ENCODE measurements around the gene PIGM.
"Not testable (repeated sequence)": the region's sequence is repeated elsewhere in the genome, so short reads cannot be mapped to it uniquely, and the experiment has no call there.

PIGM gene

GRCh38 chr1:160068225-160068624 is 36.4 kb upstream of the PIGM start:
- Mint-ChIP-seq H3K4me1 (ENCODE audit: low read depth) (peaks cover 13% of the 10 kb centered on the region), H3K27me3 (ENCODE audit: low read depth) (peaks cover 74% of the 10 kb centered on the region), H3K9me3 (no peaks in the 10 kb centered on the region), H3K4me3 (no peak overlapping the region), H3K27ac (no peak overlapping the region), H3K36me3 (ENCODE audit: low read depth) (no peaks in the 10 kb centered on the region)

- Mint-ChIP-seq H3K27me3 (ENCODE audit: low read depth) (peaks cover 76% of the 10 kb centered on the region), H3K36me3 (ENCODE audit: low read depth) (no peaks in the 10 kb centered on the region), H3K4me1 (ENCODE audit: low read depth) (peaks cover 13% of the 10 kb centered on the region), H3K9me3 (no peaks in the 10 kb centered on the region), H3K27ac (no peak overlapping the region), H3K4me3 (no peak overlapping the region)
These were observed 35.3 kb upstream of the PIGM start for GRCh38 chr1:160066829-160067745.

GRCh38 chr1:160064746-160065145 is 33.0 kb upstream of the PIGM start:
- H3K9me3 Mint-ChIP-seq, result no peaks in the 10 kb centered on the region
- H3K36me3 Mint-ChIP-seq (ENCODE audit: low read depth), result no peaks in the 10 kb centered on the region
- H3K4me1 Mint-ChIP-seq (ENCODE audit: low read depth), result peaks cover 2% of the 10 kb centered on the region
- H3K27me3 Mint-ChIP-seq (ENCODE audit: low read depth), result peaks cover 61% of the 10 kb centered on the region
- H3K4me3 Mint-ChIP-seq, result no peak overlapping the region
- H3K27ac Mint-ChIP-seq, result no peak overlapping the region

- Mint-ChIP-seq H3K9me3 (no peaks in the 10 kb centered on the region), H3K4me1 (ENCODE audit: low read depth) (no peaks in the 10 kb centered on the region), H3K4me3 (no peak overlapping the region), H3K27ac (no peak overlapping the region), H3K36me3 (ENCODE audit: low read depth) (no peaks in the 10 kb centered on the region), H3K27me3 (ENCODE audit: low read depth) (peaks cover 56% of the 10 kb centered on the region)
These were observed 32.4 kb upstream of the PIGM start for GRCh38 chr1:160064164-160064563.

- Mint-ChIP-seq H3K4me1 (ENCODE audit: low read depth) (no peaks in the 10 kb centered on the region), H3K9me3 (no peaks in the 10 kb centered on the region), H3K27ac (no peak overlapping the region), H3K27me3 (ENCODE audit: low read depth) (peaks cover 46% of the 10 kb centered on the region), H3K36me3 (ENCODE audit: low read depth) (no peaks in the 10 kb centered on the region), H3K4me3 (no peak overlapping the region)
These were observed 31.4 kb upstream of the PIGM start for GRCh38 chr1:160063176-160063575.

- Mint-ChIP-seq H3K36me3 (ENCODE audit: low read depth) (no peaks in the 10 kb centered on the region), H3K27me3 (ENCODE audit: low read depth) (peaks cover 45% of the 10 kb centered on the region), H3K9me3 (no peaks in the 10 kb centered on the region), H3K27ac (no peak overlapping the region), H3K4me1 (ENCODE audit: low read depth) (no peaks in the 10 kb centered on the region), H3K4me3 (no peak overlapping the region)
These were observed 30.4 kb upstream of the PIGM start for GRCh38 chr1:160062230-160062532.

GRCh38 chr1:160061369-160062229 is 29.8 kb upstream of the PIGM start:
- peaks cover 41% of the 10 kb centered on the region for H3K27me3 Mint-ChIP-seq (ENCODE audit: low read depth)
- no peaks in the 10 kb centered on the region for H3K4me1 Mint-ChIP-seq (ENCODE audit: low read depth)
- H3K4me3 Mint-ChIP-seq, result no peak overlapping the region
- H3K9me3 Mint-ChIP-seq, result no peaks in the 10 kb centered on the region
- no peak overlapping the region for H3K27ac Mint-ChIP-seq
- H3K36me3 Mint-ChIP-seq (ENCODE audit: low read depth), result no peaks in the 10 kb centered on the region

- Mint-ChIP-seq H3K36me3 (ENCODE audit: low read depth) (no peaks in the 10 kb centered on the region), H3K4me3 (no peak overlapping the region), H3K27ac (no peak overlapping the region), H3K9me3 (no peaks in the 10 kb centered on the region), H3K4me1 (ENCODE audit: low read depth) (no peaks in the 10 kb centered on the region), H3K27me3 (ENCODE audit: low read depth) (peaks cover 37% of the 10 kb centered on the region)
These were observed 26.3 kb upstream of the PIGM start for GRCh38 chr1:160058087-160058486.

GRCh38 chr1:160056648-160057169 is 24.9 kb upstream of the PIGM start:
- H3K27ac Mint-ChIP-seq, result no peak overlapping the region
- no peaks in the 10 kb centered on the region for H3K36me3 Mint-ChIP-seq (ENCODE audit: low read depth)
- no peaks in the 10 kb centered on the region for H3K9me3 Mint-ChIP-seq
- H3K4me3 Mint-ChIP-seq, result no peak overlapping the region
- peaks cover 45% of the 10 kb centered on the region for H3K27me3 Mint-ChIP-seq (ENCODE audit: low read depth)
- H3K4me1 Mint-ChIP-seq (ENCODE audit: low read depth), result no peaks in the 10 kb centered on the region

- H3K27me3 Mint-ChIP-seq (ENCODE audit: low read depth), result peaks cover 49% of the 10 kb centered on the region
- no peaks in the 10 kb centered on the region for H3K9me3 Mint-ChIP-seq
- H3K4me1 Mint-ChIP-seq (ENCODE audit: low read depth), result no peaks in the 10 kb centered on the region
- H3K36me3 Mint-ChIP-seq (ENCODE audit: low read depth), result no peaks in the 10 kb centered on the region
- no peak overlapping the region for H3K27ac Mint-ChIP-seq
- H3K4me3 Mint-ChIP-seq, result no peak overlapping the region
These were observed 22.0 kb upstream of the PIGM start for GRCh38 chr1:160053548-160054365.

GRCh38 chr1:160052936-160053335 is 21.1 kb upstream of the PIGM start:
- H3K27ac Mint-ChIP-seq, result no peak overlapping the region
- H3K4me3 Mint-ChIP-seq, result no peak overlapping the region
- H3K9me3 Mint-ChIP-seq, result no peaks in the 10 kb centered on the region
- H3K27me3 Mint-ChIP-seq (ENCODE audit: low read depth), result peaks cover 47% of the 10 kb centered on the region
- no peaks in the 10 kb centered on the region for H3K36me3 Mint-ChIP-seq (ENCODE audit: low read depth)
- H3K4me1 Mint-ChIP-seq (ENCODE audit: low read depth), result no peaks in the 10 kb centered on the region

- H3K27ac Mint-ChIP-seq, result no peak overlapping the region
- H3K4me1 Mint-ChIP-seq (ENCODE audit: low read depth), result peaks cover 12% of the 10 kb centered on the region
- peaks cover 34% of the 10 kb centered on the region for H3K27me3 Mint-ChIP-seq (ENCODE audit: low read depth)
- H3K36me3 Mint-ChIP-seq (ENCODE audit: low read depth), result no peaks in the 10 kb centered on the region
- H3K9me3 Mint-ChIP-seq, result no peaks in the 10 kb centered on the region
- H3K4me3 Mint-ChIP-seq, result no peak overlapping the region
These were observed 18.8 kb upstream of the PIGM start for GRCh38 chr1:160050619-160051018.

- H3K4me3 Mint-ChIP-seq; H3K27ac Mint-ChIP-seq; H3K9me3 Mint-ChIP-seq; H3K36me3 Mint-ChIP-seq (ENCODE audit: low read depth): not testable (repeated sequence)
- peaks cover 12% of the 10 kb centered on the region for H3K4me1 Mint-ChIP-seq (ENCODE audit: low read depth)
- H3K27me3 Mint-ChIP-seq (ENCODE audit: low read depth), result peaks cover 35% of the 10 kb centered on the region
These were observed 18.4 kb upstream of the PIGM start for GRCh38 chr1:160050182-160050581.

- no peak overlapping the region for H3K4me3 Mint-ChIP-seq
- peaks cover 43% of the 10 kb centered on the region for H3K27me3 Mint-ChIP-seq (ENCODE audit: low read depth)
- H3K36me3 Mint-ChIP-seq (ENCODE audit: low read depth), result no peaks in the 10 kb centered on the region
- peaks cover 12% of the 10 kb centered on the region for H3K4me1 Mint-ChIP-seq (ENCODE audit: low read depth)
- no peaks in the 10 kb centered on the region for H3K9me3 Mint-ChIP-seq
- H3K27ac Mint-ChIP-seq, result no peak overlapping the region
These were observed 17.3 kb upstream of the PIGM start for GRCh38 chr1:160049101-160049500.
